ENCODE measurements around the gene FHIP1B.

- TF ChIP-seq CTCF (IDR thresholded peaks at IDR 0.05; ENCODE audit: low read depth, low read length, poor library complexity, severe bottlenecking) (no peak), EZH2phosphoT487 (IDR thresholded peaks at IDR 0.05; ENCODE audit: borderline replicate concordance, low read length) (no peak)
These were observed 23.7 kb upstream of the FHIP1B start for GRCh38 chr11:6258141-6258540.
